ENCODE data around the gene BRI3. TPM values are rescaled to one million over a fixed set of nuclear protein-coding genes. Genes with fewer than 3 reads are reported as not detected.

The BRI3 gene
- total and polyA plus RNA-seq, 10 of the 15 experiments (the other 5 are each of a cell fraction or from before 2014, with no cell fraction given), result 4.5 to 56.3 (median 21.5) TPM

DNA sequence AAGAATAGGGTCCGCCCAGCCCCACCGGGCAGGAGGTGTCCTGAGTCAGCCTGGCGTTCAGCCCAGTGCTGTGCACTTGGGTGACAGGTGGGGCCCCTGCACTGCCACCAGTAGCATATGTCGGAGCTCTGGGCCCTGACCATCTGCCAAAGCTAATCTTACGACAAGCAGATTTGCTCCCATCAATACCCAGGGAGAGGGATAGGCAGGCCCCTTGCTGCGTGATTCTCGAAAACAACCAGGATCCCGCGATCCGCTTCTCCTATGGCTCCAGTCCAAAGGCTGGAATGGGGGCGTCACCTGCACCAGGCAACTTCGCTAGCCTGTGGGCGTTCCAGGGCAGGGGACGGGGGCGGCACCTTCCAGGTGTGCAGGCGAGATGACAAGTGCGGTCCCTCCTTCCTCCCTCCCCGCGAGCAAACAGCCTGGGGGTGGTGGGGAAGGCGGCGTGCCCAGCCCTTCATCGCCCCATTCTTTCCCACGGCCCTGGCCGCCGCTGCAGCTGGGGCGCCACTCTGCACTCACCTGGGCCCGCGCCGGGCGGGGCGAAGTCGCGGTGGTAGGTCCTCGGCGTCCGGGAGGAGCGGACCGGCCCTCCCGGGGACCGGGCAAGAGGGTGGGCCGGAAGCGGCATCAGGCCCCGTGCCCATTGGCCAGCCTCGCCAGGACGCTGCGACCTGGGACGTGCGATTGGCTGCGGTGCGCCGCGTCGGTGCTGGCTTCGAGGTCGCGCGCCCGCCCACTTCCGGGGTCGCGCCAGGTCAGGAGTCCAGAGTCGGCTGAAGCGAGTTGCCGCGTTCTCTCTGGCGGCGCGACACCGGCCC is 29.7 kb upstream of the BRI3 start, which contains the start of gene TECPR1 (continued):
- TF ChIP-seq NFYB (IDR thresholded peaks at IDR 0.05; ENCODE audit: insufficient read depth, low read depth, low read length), result peak; percentile 95
- TF ChIP-seq, protein P1, sequence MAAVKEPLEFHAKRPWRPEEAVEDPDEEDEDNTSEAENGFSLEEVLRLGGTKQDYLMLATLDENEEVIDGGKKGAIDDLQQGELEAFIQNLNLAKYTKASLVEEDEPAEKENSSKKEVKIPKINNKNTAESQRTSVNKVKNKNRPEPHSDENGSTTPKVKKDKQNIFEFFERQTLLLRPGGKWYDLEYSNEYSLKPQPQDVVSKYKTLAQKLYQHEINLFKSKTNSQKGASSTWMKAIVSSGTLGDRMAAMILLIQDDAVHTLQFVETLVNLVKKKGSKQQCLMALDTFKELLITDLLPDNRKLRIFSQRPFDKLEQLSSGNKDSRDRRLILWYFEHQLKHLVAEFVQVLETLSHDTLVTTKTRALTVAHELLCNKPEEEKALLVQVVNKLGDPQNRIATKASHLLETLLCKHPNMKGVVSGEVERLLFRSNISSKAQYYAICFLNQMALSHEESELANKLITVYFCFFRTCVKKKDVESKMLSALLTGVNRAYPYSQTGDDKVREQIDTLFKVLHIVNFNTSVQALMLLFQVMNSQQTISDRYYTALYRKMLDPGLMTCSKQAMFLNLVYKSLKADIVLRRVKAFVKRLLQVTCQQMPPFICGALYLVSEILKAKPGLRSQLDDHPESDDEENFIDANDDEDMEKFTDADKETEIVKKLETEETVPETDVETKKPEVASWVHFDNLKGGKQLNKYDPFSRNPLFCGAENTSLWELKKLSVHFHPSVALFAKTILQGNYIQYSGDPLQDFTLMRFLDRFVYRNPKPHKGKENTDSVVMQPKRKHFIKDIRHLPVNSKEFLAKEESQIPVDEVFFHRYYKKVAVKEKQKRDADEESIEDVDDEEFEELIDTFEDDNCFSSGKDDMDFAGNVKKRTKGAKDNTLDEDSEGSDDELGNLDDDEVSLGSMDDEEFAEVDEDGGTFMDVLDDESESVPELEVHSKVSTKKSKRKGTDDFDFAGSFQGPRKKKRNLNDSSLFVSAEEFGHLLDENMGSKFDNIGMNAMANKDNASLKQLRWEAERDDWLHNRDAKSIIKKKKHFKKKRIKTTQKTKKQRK (IDR thresholded peaks at IDR 0.05; ENCODE audit: low read depth, low read length), result no peak
- no peak for TF ChIP-seq ZSCAN29 (IDR thresholded peaks at IDR 0.05)
- no peak for TF ChIP-seq CHD1 (IDR thresholded peaks at IDR 0.05; ENCODE audit: low read depth, low read length)
- TF ChIP-seq, protein P2, sequence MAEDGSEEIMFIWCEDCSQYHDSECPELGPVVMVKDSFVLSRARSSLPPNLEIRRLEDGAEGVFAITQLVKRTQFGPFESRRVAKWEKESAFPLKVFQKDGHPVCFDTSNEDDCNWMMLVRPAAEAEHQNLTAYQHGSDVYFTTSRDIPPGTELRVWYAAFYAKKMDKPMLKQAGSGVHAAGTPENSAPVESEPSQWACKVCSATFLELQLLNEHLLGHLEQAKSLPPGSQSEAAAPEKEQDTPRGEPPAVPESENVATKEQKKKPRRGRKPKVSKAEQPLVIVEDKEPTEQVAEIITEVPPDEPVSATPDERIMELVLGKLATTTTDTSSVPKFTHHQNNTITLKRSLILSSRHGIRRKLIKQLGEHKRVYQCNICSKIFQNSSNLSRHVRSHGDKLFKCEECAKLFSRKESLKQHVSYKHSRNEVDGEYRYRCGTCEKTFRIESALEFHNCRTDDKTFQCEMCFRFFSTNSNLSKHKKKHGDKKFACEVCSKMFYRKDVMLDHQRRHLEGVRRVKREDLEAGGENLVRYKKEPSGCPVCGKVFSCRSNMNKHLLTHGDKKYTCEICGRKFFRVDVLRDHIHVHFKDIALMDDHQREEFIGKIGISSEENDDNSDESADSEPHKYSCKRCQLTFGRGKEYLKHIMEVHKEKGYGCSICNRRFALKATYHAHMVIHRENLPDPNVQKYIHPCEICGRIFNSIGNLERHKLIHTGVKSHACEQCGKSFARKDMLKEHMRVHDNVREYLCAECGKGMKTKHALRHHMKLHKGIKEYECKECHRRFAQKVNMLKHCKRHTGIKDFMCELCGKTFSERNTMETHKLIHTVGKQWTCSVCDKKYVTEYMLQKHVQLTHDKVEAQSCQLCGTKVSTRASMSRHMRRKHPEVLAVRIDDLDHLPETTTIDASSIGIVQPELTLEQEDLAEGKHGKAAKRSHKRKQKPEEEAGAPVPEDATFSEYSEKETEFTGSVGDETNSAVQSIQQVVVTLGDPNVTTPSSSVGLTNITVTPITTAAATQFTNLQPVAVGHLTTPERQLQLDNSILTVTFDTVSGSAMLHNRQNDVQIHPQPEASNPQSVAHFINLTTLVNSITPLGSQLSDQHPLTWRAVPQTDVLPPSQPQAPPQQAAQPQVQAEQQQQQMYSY (CRISPR knock-in tag; IDR thresholded peaks at IDR 0.05), result no peak
- TF ChIP-seq POLR2AphosphoS2 (IDR thresholded peaks at IDR 0.05; ENCODE audit: low read depth, low read length), result no peak
- no peak for TF ChIP-seq POU2F2 (IDR thresholded peaks at IDR 0.05; ENCODE audit: borderline replicate concordance, low read depth, low read length)
- no peak for TF ChIP-seq PBX3 (IDR thresholded peaks at IDR 0.05; ENCODE audit: insufficient replicate concordance, low read depth, low read length)
- TF ChIP-seq USF2 (IDR thresholded peaks at IDR 0.05; ENCODE audit: borderline replicate concordance, low read depth, low read length), result no peak
- peak; percentile 74 for TF ChIP-seq ELK1 (IDR thresholded peaks at IDR 0.05; ENCODE audit: low read depth, low read length)
- peak; percentile 100 for TF ChIP-seq NR2F1 (conservative IDR thresholded peaks at IDR 0.05)
- TF ChIP-seq, protein P3, sequence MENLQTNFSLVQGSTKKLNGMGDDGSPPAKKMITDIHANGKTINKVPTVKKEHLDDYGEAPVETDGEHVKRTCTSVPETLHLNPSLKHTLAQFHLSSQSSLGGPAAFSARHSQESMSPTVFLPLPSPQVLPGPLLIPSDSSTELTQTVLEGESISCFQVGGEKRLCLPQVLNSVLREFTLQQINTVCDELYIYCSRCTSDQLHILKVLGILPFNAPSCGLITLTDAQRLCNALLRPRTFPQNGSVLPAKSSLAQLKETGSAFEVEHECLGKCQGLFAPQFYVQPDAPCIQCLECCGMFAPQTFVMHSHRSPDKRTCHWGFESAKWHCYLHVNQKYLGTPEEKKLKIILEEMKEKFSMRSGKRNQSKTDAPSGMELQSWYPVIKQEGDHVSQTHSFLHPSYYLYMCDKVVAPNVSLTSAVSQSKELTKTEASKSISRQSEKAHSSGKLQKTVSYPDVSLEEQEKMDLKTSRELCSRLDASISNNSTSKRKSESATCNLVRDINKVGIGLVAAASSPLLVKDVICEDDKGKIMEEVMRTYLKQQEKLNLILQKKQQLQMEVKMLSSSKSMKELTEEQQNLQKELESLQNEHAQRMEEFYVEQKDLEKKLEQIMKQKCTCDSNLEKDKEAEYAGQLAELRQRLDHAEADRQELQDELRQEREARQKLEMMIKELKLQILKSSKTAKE (IDR thresholded peaks at IDR 0.05; ENCODE audit: low read depth, poor library complexity, severe bottlenecking), result no peak

Measured in GM12878 (cell line).